ENCODE data around the gene DND1.
"Not testable (repeated sequence)": the region's sequence is repeated elsewhere in the genome, so short reads cannot be mapped to it uniquely, and the experiment has no call there.

The DND1 gene

DNA sequence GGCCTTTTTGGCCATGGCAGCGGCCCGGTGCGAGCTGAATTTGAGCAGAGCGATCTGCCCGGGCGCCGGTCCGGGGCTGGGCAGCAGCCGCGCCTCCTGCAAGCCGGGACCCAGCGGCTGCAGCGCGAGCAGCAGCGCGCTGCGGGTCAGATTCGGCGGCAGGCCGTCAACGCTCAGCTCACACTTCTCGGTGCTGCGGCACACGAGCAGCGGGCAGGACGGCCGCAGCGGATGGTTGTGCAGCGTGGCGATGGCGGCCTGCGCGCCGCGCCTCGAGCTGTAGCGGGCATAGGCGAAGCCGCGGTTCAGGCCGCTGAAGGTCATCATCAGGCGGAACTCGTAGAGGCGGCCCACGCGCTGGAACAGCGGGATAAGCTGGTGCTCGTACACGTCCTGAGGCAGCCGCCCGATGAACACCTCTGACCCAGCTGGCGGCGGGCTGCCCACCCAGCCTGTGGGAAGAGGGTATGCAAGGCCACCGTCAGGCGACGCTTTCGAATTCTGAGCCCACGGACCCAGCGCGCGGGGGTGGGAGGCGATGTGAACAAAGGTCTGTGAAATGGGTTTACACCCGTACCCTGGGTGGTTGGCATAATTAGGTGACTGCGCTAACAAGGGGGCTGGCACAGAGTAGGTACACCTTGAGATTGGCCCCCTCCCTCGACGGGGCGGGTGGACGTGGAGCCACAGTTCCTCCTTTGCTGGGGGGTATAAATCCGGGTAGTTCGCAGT, 755 bp downstream of the DND1 start:
- no peak for FAIRE-seq
- no peak for DNase-seq (ENCODE audit: low spot score)

DNA sequence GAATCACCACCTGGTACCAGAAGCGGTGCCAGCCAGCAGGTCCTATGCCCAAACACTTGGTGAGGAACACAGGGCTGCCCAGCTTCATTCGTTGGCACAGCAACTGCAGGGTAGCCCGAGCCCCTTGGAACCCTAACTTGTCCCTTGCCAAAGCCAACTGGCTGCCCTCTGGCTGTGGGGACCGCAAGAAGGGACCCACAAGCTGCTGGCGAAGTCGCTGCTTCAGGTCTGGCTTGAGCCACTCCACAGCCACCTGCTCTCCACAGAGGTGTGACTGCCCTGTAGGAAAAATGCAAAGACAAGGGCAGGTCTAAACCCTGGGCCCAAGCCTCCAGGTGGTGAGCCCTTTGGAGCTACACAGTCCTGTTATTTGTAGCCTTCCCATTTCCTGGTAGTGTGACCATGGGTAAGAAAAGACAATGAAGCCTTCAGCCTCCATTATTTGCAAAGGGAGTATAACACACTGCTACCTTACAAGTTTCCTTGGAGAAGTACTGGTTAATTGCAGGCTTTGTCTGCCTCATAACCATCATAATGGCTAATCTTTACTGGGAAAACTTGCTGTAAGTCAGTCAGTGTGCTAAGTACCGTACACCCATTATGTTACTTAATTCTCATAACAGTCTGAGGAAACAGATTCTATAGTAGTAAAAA, 1.8 kb downstream of the DND1 start:
- no peak for FAIRE-seq
- DNase-seq (ENCODE audit: low spot score): no peak

DNA sequence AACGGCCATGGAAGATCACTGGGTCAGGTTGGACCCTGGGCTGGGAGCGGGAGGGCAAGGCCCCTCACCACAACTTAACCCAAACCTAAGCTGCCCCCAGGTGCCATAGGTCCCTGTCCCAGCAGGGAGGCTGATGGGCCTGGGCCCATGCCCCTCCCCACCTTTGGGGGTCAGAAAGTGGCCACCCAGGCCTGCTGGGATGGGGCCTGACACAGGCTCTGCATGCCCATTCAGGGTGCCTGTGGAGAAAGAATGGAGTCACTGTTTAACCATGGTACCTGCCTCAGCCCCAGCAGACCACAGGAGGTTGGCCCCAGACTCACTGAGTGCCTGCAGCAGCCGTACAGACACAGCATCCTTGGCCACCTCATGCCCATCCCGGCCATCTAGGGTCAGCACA, 2.3 kb downstream of the DND1 start:
- FAIRE-seq: not testable (repeated sequence)

DNA sequence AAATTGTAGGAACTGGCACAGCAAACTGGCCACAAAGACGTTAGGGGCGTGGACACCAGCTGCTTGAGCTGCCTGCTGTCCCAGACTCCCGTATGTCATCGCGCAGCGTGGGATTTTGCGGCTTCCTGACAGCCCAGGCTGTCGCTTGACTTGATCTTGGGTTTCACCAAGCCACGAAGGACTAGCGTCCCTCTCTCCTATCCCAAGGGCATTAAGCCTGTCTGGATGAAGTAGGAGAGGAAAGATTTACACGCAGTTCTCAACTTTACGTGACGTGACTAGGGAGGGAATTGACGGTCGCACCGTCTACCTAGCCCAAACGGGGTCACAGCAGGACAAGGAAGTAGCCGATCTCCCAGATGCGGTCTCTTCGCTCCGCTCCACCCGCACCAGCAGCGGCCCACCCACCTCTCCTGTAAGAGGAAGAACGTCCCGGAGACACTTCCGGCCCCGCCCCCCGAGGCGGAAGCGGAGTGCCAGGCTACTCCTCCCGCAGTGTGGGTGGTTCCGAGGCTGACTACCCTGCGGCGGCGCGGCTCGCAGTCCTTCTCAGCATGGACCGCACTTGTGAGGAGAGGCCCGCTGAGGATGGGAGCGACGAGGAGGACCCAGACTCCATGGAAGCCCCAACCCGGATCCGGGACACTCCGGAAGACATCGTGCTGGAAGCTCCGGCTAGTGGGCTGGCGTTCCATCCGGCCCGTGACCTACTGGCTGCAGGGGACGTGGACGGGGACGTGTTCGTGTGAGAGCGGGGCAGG, 8.8 kb downstream of the DND1 start, which contains the start of gene WDR55:
Gene WDR55, plus strand, starts transcription at position 546 of the 761 bp plus-strand sequence. Its CDS starts 9 bp downstream, at position 555.
- FAIRE-seq: peak; percentile 71
- DNase-seq (ENCODE audit: low spot score): peak; percentile 87

More for the DNA sequence above, 2.3 kb downstream of the DND1 start:
- not testable (repeated sequence) for DNase-seq (ENCODE audit: low spot score)

DNA sequence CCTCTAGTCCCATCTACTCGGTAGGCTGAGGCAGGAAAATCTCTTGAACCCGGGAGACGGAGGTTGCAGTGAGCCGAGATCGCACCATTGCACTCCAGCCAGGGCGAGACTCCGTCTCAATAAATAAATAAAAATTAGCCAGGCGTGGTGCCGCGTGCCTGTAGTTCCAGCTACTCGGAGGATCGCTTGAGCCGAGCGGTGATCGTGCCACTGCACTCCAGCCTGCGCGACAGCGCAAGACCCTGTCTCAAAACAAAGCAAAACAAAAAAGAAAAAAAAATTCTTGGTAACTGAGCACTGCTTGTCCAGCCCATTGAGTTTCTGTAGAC, 9.4 kb downstream of the DND1 start:
- no peak for FAIRE-seq
- DNase-seq (ENCODE audit: low spot score): no peak

DNA sequence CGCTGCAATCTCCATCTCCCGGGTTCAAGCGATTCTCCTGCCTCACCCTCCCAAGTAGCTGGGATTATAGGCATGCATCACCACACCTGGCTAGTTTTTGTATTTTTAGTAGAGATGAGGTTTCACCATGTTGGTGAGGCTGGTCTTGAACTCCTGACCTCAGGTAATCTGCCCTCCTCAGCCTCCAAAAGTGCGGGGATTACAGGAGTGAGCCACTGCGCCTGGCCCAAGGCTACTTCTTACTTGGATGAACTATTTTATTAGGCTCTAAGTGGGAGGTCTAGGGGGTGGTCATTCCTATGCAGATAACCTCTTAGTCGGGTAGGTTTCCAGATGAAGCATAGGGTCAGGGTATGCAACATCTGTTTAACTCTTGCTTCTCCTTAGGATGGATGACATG, 13.0 kb downstream of the DND1 start:
- FAIRE-seq: not testable (repeated sequence)

DNA sequence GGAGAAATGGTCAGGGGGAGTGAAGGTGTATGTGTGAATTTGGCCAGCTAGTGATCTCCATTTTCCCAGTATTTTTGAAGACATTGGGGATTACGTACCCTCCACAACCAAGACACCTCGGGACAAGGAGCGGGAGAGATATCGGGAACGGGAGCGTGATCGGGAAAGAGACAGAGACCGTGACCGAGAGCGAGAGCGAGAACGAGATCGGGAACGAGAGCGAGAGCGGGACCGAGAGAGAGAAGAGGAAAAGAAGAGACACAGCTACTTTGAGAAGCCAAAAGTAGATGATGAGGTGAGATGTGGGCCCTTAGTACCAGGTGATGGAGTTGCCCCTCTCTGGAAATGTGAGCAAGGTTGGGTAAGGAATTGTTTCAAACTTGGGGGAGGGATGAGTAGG, 14.5 kb downstream of the DND1 start:
- FAIRE-seq (no peak), DNase-seq (ENCODE audit: low spot score) (no peak)

More for the DNA sequence above, 13.0 kb downstream of the DND1 start:
- DNase-seq (ENCODE audit: low spot score): not testable (repeated sequence)

DNA sequence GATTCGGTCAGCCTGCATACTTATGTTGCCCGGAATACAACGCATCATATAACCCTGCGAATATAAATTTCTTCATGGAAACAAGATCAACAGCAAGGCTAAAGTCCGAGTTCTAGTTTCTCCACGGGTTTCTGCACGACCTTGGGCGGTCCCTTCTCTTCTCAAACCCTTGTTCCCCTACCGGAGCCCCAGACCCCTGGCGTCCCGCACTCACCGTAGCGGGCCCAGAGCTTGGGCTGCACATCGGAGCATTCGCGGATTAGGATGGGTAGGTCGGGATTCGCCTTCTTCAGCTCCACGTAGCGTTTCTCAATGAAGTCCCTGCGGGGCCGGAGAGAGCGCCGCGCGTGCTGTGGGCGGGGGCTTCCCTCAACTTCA, 26.3 kb downstream of the DND1 start:
- FAIRE-seq: no peak

DNA sequence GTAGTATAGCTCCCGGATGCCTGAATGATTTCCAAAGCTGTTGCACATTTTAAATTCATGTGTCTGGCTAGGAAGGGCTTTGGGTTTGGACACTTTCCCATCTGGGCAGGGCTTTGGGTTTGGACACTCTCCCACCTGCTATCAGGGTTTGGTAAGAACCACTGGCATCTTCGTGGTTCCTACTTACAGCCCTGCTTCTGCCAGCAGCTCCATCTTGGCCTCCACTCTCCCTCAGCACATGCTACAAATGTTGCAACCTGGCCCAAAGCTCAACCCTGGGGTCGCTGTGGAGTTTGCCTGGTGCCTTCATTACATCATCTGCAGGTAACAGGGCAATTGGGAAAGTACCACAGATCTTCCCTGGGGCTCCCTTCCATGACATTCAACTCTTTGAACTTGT, 30.7 kb downstream of the DND1 start:
- DNase-seq (ENCODE audit: low spot score): no peak
- no peak for FAIRE-seq

More for the DNA sequence above, 26.3 kb downstream of the DND1 start:
- DNase-seq (ENCODE audit: low spot score): no peak

DNA sequence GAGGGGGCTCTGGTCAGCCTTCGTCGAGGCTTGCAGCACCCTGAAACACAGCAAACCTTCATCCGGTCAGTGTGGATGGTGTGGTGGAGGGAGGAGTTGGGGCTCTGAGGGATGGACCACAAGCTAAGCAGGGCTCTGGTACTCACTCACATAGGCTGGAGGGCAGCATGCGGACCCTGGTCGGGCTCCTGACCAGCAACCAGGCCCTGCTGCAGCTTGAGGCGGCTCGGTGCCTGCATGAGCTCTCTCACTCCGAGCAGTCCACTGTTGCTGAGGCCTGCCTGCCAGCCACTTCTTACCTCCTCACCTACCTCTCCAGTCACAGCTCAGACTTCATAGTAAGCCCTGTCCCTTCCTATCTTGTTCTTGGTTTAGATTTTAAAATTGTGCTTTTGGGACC, 31.7 kb downstream of the DND1 start:
- FAIRE-seq: no peak
- DNase-seq (ENCODE audit: low spot score): no peak

DNA sequence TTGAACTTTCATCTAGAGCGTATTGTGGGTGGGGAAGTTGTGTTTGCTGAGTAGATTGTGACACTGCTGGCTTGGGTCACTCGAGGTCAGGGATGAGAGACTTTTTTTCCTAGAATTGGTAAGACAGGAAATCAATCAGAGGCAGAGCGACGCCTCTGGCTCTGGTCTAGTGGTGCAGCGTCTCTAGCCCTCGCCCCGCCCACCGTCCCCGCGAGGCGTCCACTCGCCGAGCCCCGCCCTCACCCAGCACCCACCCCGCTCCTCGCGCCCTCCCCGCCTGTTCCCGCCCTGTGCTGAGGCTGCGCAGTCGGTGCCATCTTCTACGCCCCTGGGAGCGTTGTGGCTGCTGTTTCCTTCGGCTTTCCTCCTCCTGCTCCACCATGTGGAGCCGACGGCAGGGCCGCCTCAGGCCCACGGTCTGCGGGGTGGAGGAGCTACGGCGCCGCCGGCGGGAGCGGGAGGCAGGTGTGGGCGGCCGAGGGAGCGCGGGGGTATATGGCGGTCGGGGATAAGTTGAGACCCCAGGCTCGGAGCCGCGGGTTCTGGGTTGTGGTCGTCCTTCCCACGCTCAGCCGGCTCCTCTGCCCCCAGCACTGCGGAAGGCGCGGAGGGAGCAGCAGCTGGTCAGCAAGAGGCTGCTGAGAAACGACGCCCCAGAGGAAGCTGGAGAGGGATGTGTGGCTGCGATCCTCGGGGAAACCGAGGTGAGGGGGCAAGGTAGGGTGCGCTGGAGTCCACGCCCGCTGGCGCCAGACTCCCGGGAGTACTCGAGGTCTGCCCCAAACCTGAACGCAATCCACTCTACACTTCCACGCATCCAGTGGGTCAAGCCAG, 34.0 kb downstream of the DND1 start, which contains the start of gene TMCO6:
Gene TMCO6, plus strand, starts transcription at position 304 of the 834 bp plus-strand sequence. Its CDS starts 77 bp downstream, at position 381.
- peak; percentile 79 for DNase-seq (ENCODE audit: low spot score)
- FAIRE-seq: no peak

DNA sequence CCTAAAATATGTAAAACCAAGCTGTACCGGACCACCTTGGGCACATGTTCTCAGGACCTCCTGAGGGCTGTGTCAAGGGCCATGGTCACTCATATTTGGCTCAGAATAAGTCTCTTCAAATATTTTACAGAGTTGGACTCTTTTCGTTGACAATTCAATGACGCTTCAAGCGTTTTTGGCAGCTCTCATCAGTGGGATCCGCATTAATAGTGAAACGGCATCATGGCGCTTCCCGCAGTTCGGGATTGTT, 34.6 kb downstream of the DND1 start:
- not testable (repeated sequence) for FAIRE-seq; DNase-seq (ENCODE audit: low spot score)

DNA sequence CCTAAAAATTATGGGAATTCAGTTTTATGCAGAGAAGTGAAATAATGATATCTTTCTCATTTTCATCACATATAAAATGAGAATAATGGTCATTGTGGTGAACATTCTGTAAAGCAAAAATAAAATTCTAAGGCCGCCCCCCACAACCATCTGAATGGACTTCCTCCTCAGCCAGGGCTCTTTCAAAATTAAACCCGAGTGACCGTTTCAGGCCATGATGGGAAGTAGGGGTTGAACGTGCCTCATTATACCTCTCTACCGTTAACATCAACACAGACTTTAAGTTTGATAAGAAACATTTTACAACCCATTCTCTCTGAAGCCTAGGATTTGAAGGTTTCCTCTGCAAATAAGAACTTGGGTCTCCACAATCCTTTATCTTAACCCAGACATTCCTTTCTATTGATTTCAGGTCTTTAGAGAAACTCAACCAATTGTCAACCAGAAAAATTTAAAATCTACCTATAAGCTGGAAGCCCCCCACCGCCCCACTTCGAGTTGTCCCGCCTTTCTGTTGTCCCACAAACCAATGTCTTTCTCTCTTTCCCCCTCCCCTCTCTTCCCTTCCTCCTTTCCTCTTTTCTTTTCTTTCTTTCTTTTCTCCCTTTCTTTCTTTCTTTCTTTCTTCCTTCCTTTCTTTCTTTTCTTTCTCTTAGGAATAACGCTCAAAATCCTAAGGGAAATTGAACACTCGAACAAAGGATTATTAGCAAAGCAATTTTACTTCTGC, 35.8 kb downstream of the DND1 start:
- DNase-seq (ENCODE audit: low spot score) (no peak), FAIRE-seq (no peak)

DNA sequence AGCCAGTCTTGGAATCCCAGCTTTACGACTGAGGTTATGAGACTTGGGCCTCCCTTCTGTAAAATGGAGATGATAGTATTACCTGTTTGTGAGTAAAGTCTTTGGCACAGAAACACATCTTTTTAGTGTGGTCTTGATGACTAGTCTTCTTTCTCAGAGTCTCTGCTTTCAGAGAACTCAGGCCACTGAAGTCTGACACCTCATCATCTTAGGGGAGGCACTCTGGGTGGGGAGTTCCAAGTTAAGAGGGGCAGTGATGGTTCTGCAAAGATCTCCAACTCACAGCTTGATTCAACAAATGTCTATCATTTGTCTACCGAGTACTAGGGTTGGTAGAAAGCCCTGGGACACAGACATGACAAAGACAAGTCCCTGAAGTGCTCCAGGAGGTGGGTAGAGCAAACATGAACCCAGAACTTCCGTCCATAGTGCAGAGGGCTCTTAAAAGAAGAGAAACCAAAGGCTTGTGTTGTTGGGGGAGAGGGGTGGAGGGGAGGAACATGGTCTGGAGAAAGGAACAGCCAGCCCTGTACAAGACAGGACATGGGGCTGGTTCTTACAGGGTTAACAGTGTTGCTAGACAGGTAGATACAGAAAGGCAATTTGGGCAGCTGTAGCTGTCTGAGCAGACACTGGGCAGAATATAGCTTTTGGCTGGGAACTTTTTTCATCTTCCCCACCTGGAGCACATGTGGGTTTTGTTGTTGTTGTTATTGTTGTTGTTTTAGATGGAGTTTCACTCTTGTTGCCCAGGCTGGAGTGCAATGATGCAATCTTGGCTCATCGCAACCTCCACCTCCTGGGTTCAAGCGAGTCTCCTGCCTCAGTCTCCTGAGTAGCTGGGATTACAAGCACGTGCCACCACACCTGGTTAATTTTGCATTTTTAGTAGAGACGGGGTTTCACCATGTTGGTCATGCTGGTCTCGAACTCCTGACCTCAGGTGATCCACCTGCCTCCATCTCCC, 37.8 kb downstream of the DND1 start:
- FAIRE-seq (no peak), DNase-seq (ENCODE audit: low spot score) (no peak)

DNA sequence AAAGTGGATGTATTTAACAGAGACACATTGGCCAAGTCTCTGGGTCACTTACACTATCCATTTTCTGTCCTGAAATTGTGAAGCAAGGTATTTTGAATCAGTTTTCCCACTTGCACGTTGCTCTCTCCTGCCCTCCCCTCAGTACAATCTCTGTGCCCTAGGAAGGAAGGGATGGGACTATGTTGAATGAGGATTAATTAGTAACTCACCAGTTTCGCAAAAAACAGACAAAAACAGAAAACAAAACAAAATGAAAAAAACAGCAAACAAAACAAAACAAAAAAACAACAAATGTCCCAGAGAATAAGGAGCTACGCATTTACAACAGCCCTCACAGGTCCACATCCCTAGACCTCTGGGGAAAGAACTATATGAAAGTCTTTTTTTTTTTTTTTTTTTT, 39.3 kb downstream of the DND1 start:
- DNase-seq (ENCODE audit: low spot score) (no peak), FAIRE-seq (no peak)

DNA sequence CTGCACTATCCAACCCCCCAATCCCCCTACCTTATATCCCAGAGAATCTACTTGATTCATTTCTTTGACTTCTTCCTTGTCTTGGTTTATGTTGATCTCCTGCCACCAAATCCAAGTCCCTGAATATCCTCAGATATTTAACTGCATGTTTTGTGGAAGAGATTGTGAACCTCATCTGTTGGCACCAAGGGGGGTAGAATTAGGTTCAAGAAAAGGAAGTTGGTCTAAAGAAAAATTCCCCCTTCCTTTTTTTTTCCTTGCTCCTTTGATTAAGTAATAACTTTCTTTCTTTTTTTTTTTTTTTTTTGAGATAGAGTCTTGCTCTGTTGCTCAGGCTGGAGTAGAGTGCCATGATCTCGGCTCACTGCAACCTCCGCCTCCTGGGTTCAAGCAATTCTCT, 39.9 kb downstream of the DND1 start:
- DNase-seq (ENCODE audit: low spot score) (no peak), FAIRE-seq (no peak)

DNA sequence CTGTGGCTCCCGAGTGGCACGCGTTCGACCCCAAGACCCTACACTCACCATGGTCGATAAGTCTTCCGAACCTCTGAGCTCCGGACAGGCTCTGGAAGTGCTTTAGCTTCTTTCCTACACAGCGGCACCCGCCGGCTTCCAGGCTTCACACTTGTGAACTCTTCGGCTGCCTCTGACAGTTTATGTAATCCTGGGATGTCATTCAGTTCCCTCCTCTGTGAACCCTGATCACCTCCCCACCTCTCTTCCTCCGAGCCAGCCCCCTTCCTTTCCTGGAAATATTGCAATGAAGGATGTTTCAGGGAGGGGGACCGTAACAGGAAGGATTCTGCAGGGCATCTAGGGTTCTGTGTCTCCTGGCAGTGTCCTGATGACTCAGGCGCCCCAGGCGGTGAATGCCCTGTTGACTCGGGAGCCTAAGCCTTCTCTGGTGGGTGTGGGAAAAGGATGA, 40.3 kb downstream of the DND1 start, which contains the start of gene CD14:
Gene CD14, minus strand, starts transcription at position 155 of the 451 bp plus-strand sequence. Its CDS starts 104 bp downstream, at position 51.
- DNase-seq (ENCODE audit: low spot score) (no peak), FAIRE-seq (no peak)

DNA sequence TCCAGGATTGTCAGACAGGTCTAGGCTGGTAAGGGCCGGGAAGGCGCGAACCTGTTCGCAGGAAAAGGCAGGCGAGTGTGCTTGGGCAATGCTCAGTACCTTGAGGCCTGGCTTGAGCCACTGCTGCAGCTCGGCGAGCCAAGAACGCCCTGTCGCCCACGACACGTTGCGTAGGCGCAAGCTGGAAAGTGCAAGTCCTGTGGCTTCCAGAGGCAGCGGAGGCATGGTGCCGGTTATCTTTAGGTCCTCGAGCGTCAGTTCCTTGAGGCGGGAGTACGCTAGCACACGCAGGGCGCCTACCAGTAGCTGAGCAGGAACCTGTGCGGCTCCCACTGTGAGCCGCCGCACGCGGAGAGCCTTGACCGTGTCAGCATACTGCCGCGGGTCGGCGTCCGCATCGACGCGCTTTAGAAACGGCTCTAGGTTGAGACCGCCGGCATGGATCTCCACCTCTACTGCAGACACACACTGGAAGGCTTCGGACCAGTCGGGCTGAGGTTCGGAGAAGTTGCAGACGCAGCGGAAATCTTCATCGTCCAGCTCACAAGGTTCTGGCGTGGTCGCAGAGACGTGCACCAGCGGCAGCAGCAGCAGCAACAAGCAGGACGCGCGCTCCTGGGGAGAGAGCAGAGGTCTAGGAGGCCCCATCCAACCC, 40.9 kb downstream of the DND1 start:
- no peak for DNase-seq (ENCODE audit: low spot score)

DNA sequence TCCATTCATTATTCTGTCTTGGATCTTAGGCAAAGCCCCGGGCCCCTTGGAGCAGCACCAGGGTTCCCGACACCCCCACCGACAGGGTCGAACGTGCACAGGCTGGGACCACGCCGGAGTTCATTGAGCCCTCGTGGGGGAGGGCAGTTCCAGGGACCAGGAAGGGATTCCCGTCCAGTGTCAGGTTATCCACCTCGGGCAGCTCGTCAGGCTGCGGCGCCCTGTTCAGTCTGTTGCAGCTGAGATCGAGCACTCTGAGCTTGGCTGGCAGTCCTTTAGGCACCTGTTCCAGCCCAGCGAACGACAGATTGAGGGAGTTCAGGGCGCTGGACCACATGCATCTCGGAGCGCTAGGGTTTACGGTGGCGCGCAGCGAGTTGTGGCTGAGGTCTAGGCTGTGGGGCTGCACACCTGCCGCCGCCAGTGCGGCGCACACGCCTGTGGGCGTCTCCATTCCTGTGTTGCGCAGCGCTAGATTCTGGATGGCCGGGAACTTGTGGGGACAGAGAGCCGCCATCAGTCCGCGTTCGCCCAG, 41.5 kb downstream of the DND1 start:
- FAIRE-seq (no peak), DNase-seq (ENCODE audit: low spot score) (no peak)

More for the DNA sequence above, 40.9 kb downstream of the DND1 start:
- no peak for FAIRE-seq
